Measurements from ENCODE around the gene DNAH17.

Gene DNAH17

GRCh38 chr17:78611607-78612006, 34.4 kb upstream of the DNAH17 start:
- H3K27me3 ChIP-seq (replicated peaks; ENCODE audit: insufficient read depth, low read length): peaks cover 90% of the 10 kb centered on the region
- H3K4me1 ChIP-seq (ENCODE audit: low read length): no peaks in the 10 kb centered on the region
- no peaks in the 10 kb centered on the region for H3F3A ChIP-seq (ENCODE audit: insufficient read depth, low read length)
- no peaks in the 10 kb centered on the region for H3K9me2 ChIP-seq (replicated peaks; ENCODE audit: insufficient read depth, low read length)
- H3K4me3 ChIP-seq (ENCODE audit: low read length): no peak overlapping the region
- DNase-seq: no peak
- TF ChIP-seq EZH2 (optimal IDR thresholded peaks at IDR 0.05; ENCODE audit: low read depth, low read length) (no peak), EZH2phosphoT487 (IDR thresholded peaks at IDR 0.05; ENCODE audit: low read length) (no peak), CTCF (IDR thresholded peaks at IDR 0.05; ENCODE audit: low read length) (no peak)
- H2AFZ ChIP-seq (ENCODE audit: low read length): no peak overlapping the region
- no peaks in the 10 kb centered on the region for H4K20me1 ChIP-seq (ENCODE audit: insufficient read depth, low read length)
- H3K9me3 ChIP-seq (replicated peaks; ENCODE audit: insufficient read depth, low read length): no peaks in the 10 kb centered on the region
- no peak overlapping the region for H3K27ac ChIP-seq (ENCODE audit: low read length)
- no peak overlapping the region for H3K9ac ChIP-seq (ENCODE audit: low read length)
- H3K4me2 ChIP-seq (ENCODE audit: low read depth, low read length): no peak overlapping the region
- no peaks in the 10 kb centered on the region for H3K36me3 ChIP-seq (replicated peaks; ENCODE audit: insufficient read depth, low read length)
- no peaks in the 10 kb centered on the region for H3K79me2 ChIP-seq (ENCODE audit: low read length)

GRCh38 chr17:78610951-78611511, 33.8 kb upstream of the DNAH17 start:
- peaks cover 86% of the 10 kb centered on the region for H3K27me3 ChIP-seq (replicated peaks; ENCODE audit: insufficient read depth, low read length)
- H3F3A ChIP-seq (ENCODE audit: insufficient read depth, low read length): no peaks in the 10 kb centered on the region
- no peaks in the 10 kb centered on the region for H3K79me2 ChIP-seq (ENCODE audit: low read length)
- no peaks in the 10 kb centered on the region for H3K36me3 ChIP-seq (replicated peaks; ENCODE audit: insufficient read depth, low read length)
- H3K9me2 ChIP-seq (replicated peaks; ENCODE audit: insufficient read depth, low read length): no peaks in the 10 kb centered on the region
- no peak for TF ChIP-seq CTCF (IDR thresholded peaks at IDR 0.05; ENCODE audit: low read length)
- no peak for TF ChIP-seq EZH2phosphoT487 (IDR thresholded peaks at IDR 0.05; ENCODE audit: low read length)
- no peak for TF ChIP-seq EZH2 (optimal IDR thresholded peaks at IDR 0.05; ENCODE audit: low read depth, low read length)
- no peak overlapping the region for H3K9ac ChIP-seq (ENCODE audit: low read length)
- H2AFZ ChIP-seq (ENCODE audit: low read length): no peak overlapping the region
- no peak overlapping the region for H3K27ac ChIP-seq (ENCODE audit: low read length)
- H3K4me3 ChIP-seq (ENCODE audit: low read length): no peak overlapping the region
- no peaks in the 10 kb centered on the region for H4K20me1 ChIP-seq (ENCODE audit: insufficient read depth, low read length)
- H3K4me2 ChIP-seq (ENCODE audit: low read depth, low read length): no peak overlapping the region
- no peak for DNase-seq
- no peaks in the 10 kb centered on the region for H3K9me3 ChIP-seq (replicated peaks; ENCODE audit: insufficient read depth, low read length)
- H3K4me1 ChIP-seq (ENCODE audit: low read length): no peaks in the 10 kb centered on the region

GRCh38 chr17:78609191-78609641, 32.0 kb upstream of the DNAH17 start:
- no peaks in the 10 kb centered on the region for H4K20me1 ChIP-seq (ENCODE audit: insufficient read depth, low read length)
- H3K9me3 ChIP-seq (replicated peaks; ENCODE audit: insufficient read depth, low read length): no peaks in the 10 kb centered on the region
- no peak overlapping the region for H3K4me3 ChIP-seq (ENCODE audit: low read length)
- no peaks in the 10 kb centered on the region for H3K9me2 ChIP-seq (replicated peaks; ENCODE audit: insufficient read depth, low read length)
- H3F3A ChIP-seq (ENCODE audit: insufficient read depth, low read length): no peaks in the 10 kb centered on the region
- no peaks in the 10 kb centered on the region for H3K4me1 ChIP-seq (ENCODE audit: low read length)
- H3K4me2 ChIP-seq (ENCODE audit: low read depth, low read length): no peak overlapping the region
- no peaks in the 10 kb centered on the region for H3K36me3 ChIP-seq (replicated peaks; ENCODE audit: insufficient read depth, low read length)
- H3K79me2 ChIP-seq (ENCODE audit: low read length): no peaks in the 10 kb centered on the region
- no peak for DNase-seq
- H3K27me3 ChIP-seq (replicated peaks; ENCODE audit: insufficient read depth, low read length): peaks cover 93% of the 10 kb centered on the region
- H2AFZ ChIP-seq (ENCODE audit: low read length): no peak overlapping the region
- H3K9ac ChIP-seq (ENCODE audit: low read length): no peak overlapping the region
- no peak overlapping the region for H3K27ac ChIP-seq (ENCODE audit: low read length)
- TF ChIP-seq EZH2 (optimal IDR thresholded peaks at IDR 0.05; ENCODE audit: low read depth, low read length): no peak
- no peak for TF ChIP-seq CTCF (IDR thresholded peaks at IDR 0.05; ENCODE audit: low read length)
- TF ChIP-seq EZH2phosphoT487 (IDR thresholded peaks at IDR 0.05; ENCODE audit: low read length): no peak

All from MM.1S (cell line).